Hematopoietic multipotent progenitor cell treated with erythropoietin and hydrocortisone succinate and interleukin-3 and kit ligand, for 4 days (in vitro differentiated cells): ENCODE measurements around the gene AP2A1.

ENCODE experiments used
- DNase-seq: peaks from one replicate; pipeline ENCODE4 v3.0.0-alpha.2; 2015

Gene AP2A1

GRCh38 chr19:49843265-49843664 is 76.5 kb downstream of the AP2A1 start:
- no peak for DNase-seq

- no peak for DNase-seq
Observed at GRCh38 chr19:49844138-49845095, 77.6 kb downstream of the AP2A1 start.

GRCh38 chr19:49845414-49845813 is 78.6 kb downstream of the AP2A1 start:
- DNase-seq, result no peak

- no peak for DNase-seq
Observed at GRCh38 chr19:49846408-49846807, 79.6 kb downstream of the AP2A1 start.

- DNase-seq, result peak; percentile 92
Observed at GRCh38 chr19:49847731-49848696, 81.2 kb downstream of the AP2A1 start.

GRCh38 chr19:49848938-49849337 is 82.1 kb downstream of the AP2A1 start:
- DNase-seq, result no peak

GRCh38 chr19:49849433-49850220 is 82.8 kb downstream of the AP2A1 start:
- DNase-seq, result no peak

- no peak for DNase-seq
Observed at GRCh38 chr19:49850221-49850486, 83.4 kb downstream of the AP2A1 start.

GRCh38 chr19:49850487-49851342 is 83.9 kb downstream of the AP2A1 start, which contains the start of gene PTOV1:
Gene PTOV1, plus strand, starts transcription at chr19:49851159.
- DNase-seq, result peak; percentile 96

- no peak for DNase-seq
Observed at GRCh38 chr19:49851456-49852259, 84.9 kb downstream of the AP2A1 start.

GRCh38 chr19:49852631-49853126 is 85.9 kb downstream of the AP2A1 start:
- DNase-seq, result no peak

GRCh38 chr19:49853852-49854377 is 87.1 kb downstream of the AP2A1 start:
- no peak for DNase-seq

GRCh38 chr19:49854378-49855263 is 87.8 kb downstream of the AP2A1 start:
- no peak for DNase-seq

GRCh38 chr19:49855277-49855675 is 88.5 kb downstream of the AP2A1 start:
- no peak for DNase-seq

- no peak for DNase-seq
Observed at GRCh38 chr19:49855676-49856573, 89.1 kb downstream of the AP2A1 start.

- DNase-seq, result no peak
Observed at GRCh38 chr19:49856574-49857021, 89.8 kb downstream of the AP2A1 start.
